NOMO-1 (cell line): ENCODE measurements around the gene ZNF683.
A peak's percentile ranks its signal among the peaks of the same experiment; 100 is the strongest.

Source experiments
- DNase-seq, 2 experiments: peaks; one replicate each; lab custom pipeline; 2025; ENCODE audit not compliant: unreplicated experiment in 2 of 2; lab: John Stamatoyannopoulos, UW

The ZNF683 gene

GRCh38 chr1:26359981-26360806 lies 12.4 kb downstream of the ZNF683 start:
- no peak for DNase-seq

GRCh38 chr1:26358411-26359384 lies 13.9 kb downstream of the ZNF683 start:
- DNase-seq: peak; percentile 40 to 70

- no peak for DNase-seq
Measured at GRCh38 chr1:26357121-26357602, 15.4 kb downstream of the ZNF683 start.

GRCh38 chr1:26356106-26356505 lies 16.4 kb downstream of the ZNF683 start:
- no peak for DNase-seq

- DNase-seq: no peak
Measured at GRCh38 chr1:26354972-26355371, 17.6 kb downstream of the ZNF683 start.

- no peak for DNase-seq
Measured at GRCh38 chr1:26353976-26354820, 18.4 kb downstream of the ZNF683 start, which contains the start of gene CRYBG2. Gene CRYBG2 (minus strand): TSS chr1:26354130. CDS start chr1:26346657, 7,473 bp downstream.

- no peak for DNase-seq
Measured at GRCh38 chr1:26353210-26353859, 19.2 kb downstream of the ZNF683 start.

GRCh38 chr1:26352338-26352679 lies 20.2 kb downstream of the ZNF683 start:
- DNase-seq: no peak

- no peak for DNase-seq
Measured at GRCh38 chr1:26351590-26352337, 20.8 kb downstream of the ZNF683 start.

GRCh38 chr1:26350701-26351589 lies 21.6 kb downstream of the ZNF683 start:
- no peak for DNase-seq

- DNase-seq: no peak
Measured at GRCh38 chr1:26350343-26350700, 22.2 kb downstream of the ZNF683 start.

GRCh38 chr1:26349877-26350244 lies 22.7 kb downstream of the ZNF683 start:
- DNase-seq: no peak

- no peak for DNase-seq
Measured at GRCh38 chr1:26349188-26349876, 23.2 kb downstream of the ZNF683 start.

- DNase-seq: peak in 1 of 2 experiments; percentile 14
Measured at GRCh38 chr1:26346274-26347033, 26.1 kb downstream of the ZNF683 start.

- no peak for DNase-seq
Measured at GRCh38 chr1:26345718-26346117, 26.8 kb downstream of the ZNF683 start.

- no peak for DNase-seq
Measured at GRCh38 chr1:26344147-26344920, 28.2 kb downstream of the ZNF683 start.
